Testis (tissue), 2 donors: ENCODE data around the gene SGPL1.

ENCODE experiments used
- POLR2A ChIP-seq: fragments of 450-650 bp; IDR thresholded peaks from one replicate; pipeline ENCODE4 v1.6.1; 2017; ENCODE audit warnings: antibody characterized with exemption, mild to moderate bottlenecking, moderate library complexity
- TF ChIP-seq, protein P1 (sequence below), 3 experiments: fragments of 450-650 bp in 2 of 3; fragments of 200-600 bp in 1 of 3; sonication (generic) in 1 of 3; IDR thresholded peaks; one replicate each; pipeline ENCODE4 v1.5.1; 2016 to 2019; ENCODE audit warnings: antibody characterized with exemption in 3 of 3, mild to moderate bottlenecking in 2 of 3, moderate library complexity in 1 of 3

DNA sequence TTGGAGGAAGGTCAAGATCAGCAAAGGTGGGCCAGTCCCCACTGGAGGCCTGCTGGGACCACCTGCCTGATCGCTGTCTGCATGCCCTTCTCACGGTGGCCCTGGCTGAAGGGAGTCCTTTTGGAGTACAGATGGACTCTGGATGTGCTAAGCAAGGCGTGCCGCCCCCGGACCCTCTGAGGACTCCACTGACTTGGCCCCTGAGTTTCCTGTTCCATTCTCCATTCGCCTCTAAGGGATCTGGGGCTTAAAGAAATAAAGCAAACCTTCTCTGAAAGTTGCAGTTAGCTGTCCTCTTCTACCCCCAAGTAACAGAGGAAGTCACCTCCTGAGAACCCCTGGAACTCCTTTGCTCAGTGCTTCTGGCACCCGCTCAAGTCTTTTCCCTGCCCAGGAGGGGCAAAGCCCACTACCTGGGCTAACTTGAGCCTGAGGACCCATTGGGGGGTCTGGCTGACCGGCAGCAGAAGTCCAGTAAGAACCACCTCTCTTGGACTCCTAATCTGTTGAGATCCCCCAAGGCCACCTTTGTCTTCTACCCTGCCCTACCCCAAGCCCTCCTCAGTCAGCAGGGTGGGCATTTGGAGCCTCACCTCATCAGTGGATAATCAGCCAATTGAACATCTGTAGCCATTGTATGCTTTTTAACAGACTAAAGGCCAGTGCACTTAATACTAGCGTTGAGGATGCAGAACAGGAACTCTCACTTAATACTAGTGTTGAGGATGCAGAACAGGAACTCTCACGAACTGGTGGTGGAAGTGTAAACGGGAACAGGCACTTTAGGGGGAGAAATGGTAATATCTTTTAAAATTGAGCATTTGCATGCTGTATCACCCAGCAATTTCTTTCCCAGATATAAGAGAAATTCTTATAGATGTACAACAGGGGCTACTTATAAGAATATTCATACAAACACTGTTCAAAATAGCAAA, 32.7 kb upstream of the SGPL1 start:
- TF ChIP-seq, protein P1, sequence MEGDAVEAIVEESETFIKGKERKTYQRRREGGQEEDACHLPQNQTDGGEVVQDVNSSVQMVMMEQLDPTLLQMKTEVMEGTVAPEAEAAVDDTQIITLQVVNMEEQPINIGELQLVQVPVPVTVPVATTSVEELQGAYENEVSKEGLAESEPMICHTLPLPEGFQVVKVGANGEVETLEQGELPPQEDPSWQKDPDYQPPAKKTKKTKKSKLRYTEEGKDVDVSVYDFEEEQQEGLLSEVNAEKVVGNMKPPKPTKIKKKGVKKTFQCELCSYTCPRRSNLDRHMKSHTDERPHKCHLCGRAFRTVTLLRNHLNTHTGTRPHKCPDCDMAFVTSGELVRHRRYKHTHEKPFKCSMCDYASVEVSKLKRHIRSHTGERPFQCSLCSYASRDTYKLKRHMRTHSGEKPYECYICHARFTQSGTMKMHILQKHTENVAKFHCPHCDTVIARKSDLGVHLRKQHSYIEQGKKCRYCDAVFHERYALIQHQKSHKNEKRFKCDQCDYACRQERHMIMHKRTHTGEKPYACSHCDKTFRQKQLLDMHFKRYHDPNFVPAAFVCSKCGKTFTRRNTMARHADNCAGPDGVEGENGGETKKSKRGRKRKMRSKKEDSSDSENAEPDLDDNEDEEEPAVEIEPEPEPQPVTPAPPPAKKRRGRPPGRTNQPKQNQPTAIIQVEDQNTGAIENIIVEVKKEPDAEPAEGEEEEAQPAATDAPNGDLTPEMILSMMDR (IDR thresholded peaks at IDR 0.05) = no peak
- no peak for TF ChIP-seq POLR2A
